ENCODE measurements around the gene FBN1. TPM values are rescaled to one million over a fixed set of nuclear protein-coding genes. Genes with fewer than 3 reads are reported as not detected.

Gene FBN1
- total RNA-seq, 1 donor from 2014 or later = 439 TPM

DNA sequence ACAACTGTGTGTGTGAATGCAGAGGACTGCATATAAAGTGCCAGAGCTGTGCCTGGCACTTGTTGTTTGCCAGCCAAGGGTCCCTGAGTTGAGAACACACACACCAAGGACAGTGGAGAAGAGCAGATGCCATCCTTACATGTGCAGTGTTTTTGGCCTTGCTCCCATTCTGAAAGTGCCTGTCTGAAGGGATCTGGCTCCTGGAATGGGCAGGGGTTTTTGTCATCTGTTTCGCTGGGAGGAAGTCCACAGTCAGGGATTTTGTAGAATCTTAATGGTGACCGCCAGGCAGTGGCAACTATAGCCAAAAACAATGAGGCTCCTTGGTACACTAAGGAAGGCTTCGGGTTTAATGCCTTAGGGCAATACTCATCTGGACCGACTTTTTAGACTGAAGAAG is 250.5 kb downstream of the FBN1 start:
- Histone ChIP-seq H3K4me1 (ENCODE audit: control insufficient read depth in 3 of 3, insufficient read depth in 3 of 3, low read length in 3 of 3) (peaks cover 3 to 23% (median 14%) of the 10 kb centered on the region in 3 donors), H3K27ac (ENCODE audit: low read depth, low read length) (peak overlapping the region; percentile 55)

DNA sequence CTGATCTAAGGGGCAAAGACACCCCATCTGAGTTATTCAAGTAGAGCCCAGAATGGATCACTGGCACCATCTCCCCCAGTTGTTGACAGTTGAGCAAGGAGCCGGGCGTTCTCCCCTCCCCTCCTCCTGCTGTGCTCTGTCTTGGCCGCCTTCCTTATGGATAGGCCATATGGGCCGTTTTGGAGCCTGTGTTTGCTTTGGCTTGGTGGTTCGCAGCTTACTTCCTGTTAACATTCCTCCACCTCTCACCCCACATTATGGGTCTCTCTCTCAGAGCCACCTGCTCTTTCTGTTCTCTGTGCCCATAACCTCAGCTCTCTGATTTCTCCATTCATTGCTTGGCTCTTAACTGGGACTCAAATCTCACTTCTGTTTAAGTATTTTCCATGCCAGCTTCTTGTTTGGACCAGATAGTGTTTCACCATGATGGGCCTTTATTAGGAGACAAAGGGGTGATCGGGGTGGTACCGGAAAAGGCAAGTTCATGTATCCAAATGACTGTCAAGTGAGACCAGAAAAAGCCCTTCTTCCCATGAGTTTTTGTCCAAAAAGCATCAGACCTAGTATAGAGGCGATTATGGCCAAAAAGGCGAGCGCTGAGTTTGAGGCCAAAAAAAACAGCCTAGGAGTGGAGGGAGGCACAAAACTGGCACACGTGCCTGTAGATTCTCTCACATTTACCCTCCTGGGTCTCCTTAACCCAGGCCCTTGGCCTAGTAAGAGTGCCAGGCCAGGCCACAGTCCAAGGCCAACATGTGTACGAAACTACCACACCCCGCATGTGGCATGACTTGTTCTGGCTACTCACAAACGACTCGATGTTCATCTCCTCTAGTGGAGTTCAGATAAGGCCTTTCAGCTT is 251.6 kb downstream of the FBN1 start:
- Histone ChIP-seq H3K27ac (ENCODE audit: low read depth, low read length) (peak overlapping the region; percentile 53), H3K9ac (ENCODE audit: low read depth in 1 of 3, low read length in 3 of 3) (no peak overlapping the region), H3K36me3 (ENCODE audit: control insufficient read depth in 3 of 3, insufficient read depth in 3 of 3, low read length in 3 of 3) (no peaks in the 10 kb centered on the region), H3K4me1 (ENCODE audit: control insufficient read depth in 3 of 3, insufficient read depth in 3 of 3, low read length in 3 of 3) (peaks cover 3 to 28% (median 14%) of the 10 kb centered on the region in 3 donors), H3K9me3 (ENCODE audit: control insufficient read depth in 3 of 3, low read length in 3 of 3) (no peaks in the 10 kb centered on the region), H3K4me3 (ENCODE audit: low read length in 3 of 3) (no peak overlapping the region), H3K27me3 (ENCODE audit: control insufficient read depth in 3 of 3, insufficient read depth in 3 of 3, low read length in 3 of 3) (no peaks in the 10 kb centered on the region)

More for the DNA sequence above, 250.5 kb downstream of the FBN1 start:
- Histone ChIP-seq H3K36me3 (ENCODE audit: control insufficient read depth in 3 of 3, insufficient read depth in 3 of 3, low read length in 3 of 3) (no peaks in the 10 kb centered on the region), H3K9me3 (ENCODE audit: control insufficient read depth in 3 of 3, low read length in 3 of 3) (no peaks in the 10 kb centered on the region), H3K27me3 (ENCODE audit: control insufficient read depth in 3 of 3, insufficient read depth in 3 of 3, low read length in 3 of 3) (no peaks in the 10 kb centered on the region), H3K4me3 (ENCODE audit: low read length in 3 of 3) (no peak overlapping the region), H3K9ac (ENCODE audit: low read depth in 1 of 3, low read length in 3 of 3) (no peak overlapping the region)

DNA sequence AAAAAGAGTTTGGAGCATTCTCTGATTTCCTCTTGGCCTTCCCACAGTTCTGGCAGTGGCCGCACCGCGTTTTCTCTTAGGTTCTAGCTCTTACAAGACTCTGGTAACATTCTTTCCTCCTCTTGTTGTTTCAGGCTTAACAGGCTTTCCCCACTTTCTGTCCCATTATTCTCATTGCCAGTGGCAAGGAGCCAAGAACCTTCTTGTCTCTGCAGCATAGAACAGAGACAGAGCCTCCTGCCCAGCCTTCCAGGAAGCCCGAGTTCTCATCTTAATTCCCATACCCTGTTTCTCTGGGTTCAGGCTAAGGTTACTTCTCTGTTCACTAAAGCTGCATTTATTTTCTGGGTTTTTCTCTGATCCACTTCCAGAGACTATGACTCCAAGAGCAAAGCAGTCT is 253.2 kb downstream of the FBN1 start:
- H3K9ac ChIP-seq (ENCODE audit: low read depth in 1 of 3, low read length in 3 of 3) = no peak overlapping the region
- no peak overlapping the region for H3K4me3 ChIP-seq (ENCODE audit: low read length in 3 of 3)
- no peaks in the 10 kb centered on the region for H3K36me3 ChIP-seq (ENCODE audit: control insufficient read depth in 3 of 3, insufficient read depth in 3 of 3, low read length in 3 of 3)
- H3K27ac ChIP-seq (ENCODE audit: low read depth, low read length) = peak overlapping the region; percentile 28
- H3K4me1 ChIP-seq (ENCODE audit: control insufficient read depth in 3 of 3, insufficient read depth in 3 of 3, low read length in 3 of 3) = peaks cover 9 to 38% (median 14%) of the 10 kb centered on the region in 3 donors
- H3K27me3 ChIP-seq (ENCODE audit: control insufficient read depth in 3 of 3, insufficient read depth in 3 of 3, low read length in 3 of 3) = no peaks in the 10 kb centered on the region
- H3K9me3 ChIP-seq (ENCODE audit: control insufficient read depth in 3 of 3, low read length in 3 of 3) = no peaks in the 10 kb centered on the region

- Histone ChIP-seq H3K4me1 (ENCODE audit: control insufficient read depth in 3 of 3, insufficient read depth in 3 of 3, low read length in 3 of 3) (peaks cover 9 to 38% (median 14%) of the 10 kb centered on the region in 3 donors), H3K9me3 (ENCODE audit: control insufficient read depth in 3 of 3, low read length in 3 of 3) (no peaks in the 10 kb centered on the region), H3K4me3 (ENCODE audit: low read length in 3 of 3) (no peak overlapping the region), H3K27me3 (ENCODE audit: control insufficient read depth in 3 of 3, insufficient read depth in 3 of 3, low read length in 3 of 3) (no peaks in the 10 kb centered on the region), H3K27ac (ENCODE audit: low read depth, low read length) (peak overlapping the region; percentile 28), H3K36me3 (ENCODE audit: control insufficient read depth in 3 of 3, insufficient read depth in 3 of 3, low read length in 3 of 3) (no peaks in the 10 kb centered on the region), H3K9ac (ENCODE audit: low read depth in 1 of 3, low read length in 3 of 3) (no peak overlapping the region)
These were observed 253.6 kb downstream of the FBN1 start for GRCh38 chr15:48391950-48392349.

DNA sequence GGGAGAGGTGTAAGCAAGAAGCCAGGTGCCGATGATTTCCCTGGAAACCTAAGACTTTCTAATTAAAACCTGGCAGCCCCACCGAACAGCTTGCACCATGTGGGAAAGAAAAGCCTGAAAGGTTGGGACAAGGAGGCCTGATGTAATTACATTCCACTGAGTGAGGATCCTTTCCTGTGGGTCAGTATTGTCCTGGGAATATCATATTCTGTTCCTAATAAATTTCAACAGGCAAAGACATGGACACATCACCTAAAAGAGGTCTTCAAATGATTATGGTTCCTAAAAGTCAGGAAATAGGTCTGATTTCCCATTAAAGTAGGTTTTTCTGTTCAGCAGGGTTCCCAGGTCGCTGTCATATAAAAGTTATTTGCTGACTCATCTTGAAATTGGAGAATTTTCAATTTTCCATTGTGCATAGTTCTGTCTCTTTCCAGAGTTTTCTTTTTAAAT is 255.8 kb downstream of the FBN1 start:
- Histone ChIP-seq H3K4me1 (ENCODE audit: control insufficient read depth in 3 of 3, insufficient read depth in 3 of 3, low read length in 3 of 3) (peaks cover 9 to 31% (median 9%) of the 10 kb centered on the region in 3 donors), H3K27me3 (ENCODE audit: control insufficient read depth in 3 of 3, insufficient read depth in 3 of 3, low read length in 3 of 3) (no peaks in the 10 kb centered on the region), H3K27ac (ENCODE audit: low read depth, low read length) (peak overlapping the region; percentile 43), H3K36me3 (ENCODE audit: control insufficient read depth in 3 of 3, insufficient read depth in 3 of 3, low read length in 3 of 3) (no peaks in the 10 kb centered on the region), H3K4me3 (ENCODE audit: low read length in 3 of 3) (no peak overlapping the region), H3K9me3 (ENCODE audit: control insufficient read depth in 3 of 3, low read length in 3 of 3) (no peaks in the 10 kb centered on the region), H3K9ac (ENCODE audit: low read depth in 1 of 3, low read length in 3 of 3) (no peak overlapping the region)

GRCh38 chr15:48388910-48389309 is 256.6 kb downstream of the FBN1 start:
- Histone ChIP-seq H3K4me3 (ENCODE audit: low read length in 3 of 3) (no peak overlapping the region), H3K27ac (ENCODE audit: low read depth, low read length) (peak overlapping the region; percentile 43), H3K9ac (ENCODE audit: low read depth in 1 of 3, low read length in 3 of 3) (no peak overlapping the region), H3K9me3 (ENCODE audit: control insufficient read depth in 3 of 3, low read length in 3 of 3) (no peaks in the 10 kb centered on the region), H3K36me3 (ENCODE audit: control insufficient read depth in 3 of 3, insufficient read depth in 3 of 3, low read length in 3 of 3) (no peaks in the 10 kb centered on the region), H3K27me3 (ENCODE audit: control insufficient read depth in 3 of 3, insufficient read depth in 3 of 3, low read length in 3 of 3) (no peaks in the 10 kb centered on the region), H3K4me1 (ENCODE audit: control insufficient read depth in 3 of 3, insufficient read depth in 3 of 3, low read length in 3 of 3) (peaks cover 4 to 29% (median 9%) of the 10 kb centered on the region in 3 donors)

GRCh38 chr15:48388016-48388851 is 257.3 kb downstream of the FBN1 start:
- Histone ChIP-seq H3K27me3 (ENCODE audit: control insufficient read depth in 3 of 3, insufficient read depth in 3 of 3, low read length in 3 of 3) (no peaks in the 10 kb centered on the region), H3K4me3 (ENCODE audit: low read length in 3 of 3) (no peak overlapping the region), H3K27ac (ENCODE audit: low read depth, low read length) (no peak overlapping the region), H3K4me1 (ENCODE audit: control insufficient read depth in 3 of 3, insufficient read depth in 3 of 3, low read length in 3 of 3) (peaks cover 3 to 22% (median 9%) of the 10 kb centered on the region in 3 donors), H3K9me3 (ENCODE audit: control insufficient read depth in 3 of 3, low read length in 3 of 3) (no peaks in the 10 kb centered on the region), H3K9ac (ENCODE audit: low read depth in 1 of 3, low read length in 3 of 3) (no peak overlapping the region), H3K36me3 (ENCODE audit: control insufficient read depth in 3 of 3, insufficient read depth in 3 of 3, low read length in 3 of 3) (no peaks in the 10 kb centered on the region)

- Histone ChIP-seq H3K4me3 (ENCODE audit: low read length in 3 of 3) (no peak overlapping the region), H3K27me3 (ENCODE audit: control insufficient read depth in 3 of 3, insufficient read depth in 3 of 3, low read length in 3 of 3) (no peaks in the 10 kb centered on the region), H3K9ac (ENCODE audit: low read depth in 1 of 3, low read length in 3 of 3) (no peak overlapping the region), H3K9me3 (ENCODE audit: control insufficient read depth in 3 of 3, low read length in 3 of 3) (no peaks in the 10 kb centered on the region), H3K36me3 (ENCODE audit: control insufficient read depth in 3 of 3, insufficient read depth in 3 of 3, low read length in 3 of 3) (no peaks in the 10 kb centered on the region), H3K4me1 (ENCODE audit: control insufficient read depth in 3 of 3, insufficient read depth in 3 of 3, low read length in 3 of 3) (peaks cover 3 to 19% (median 6%) of the 10 kb centered on the region in 3 donors), H3K27ac (ENCODE audit: low read depth, low read length) (no peak overlapping the region)
These were observed 260.3 kb downstream of the FBN1 start for GRCh38 chr15:48385031-48385830.

- no peaks in the 10 kb centered on the region for H3K9me3 ChIP-seq (ENCODE audit: control insufficient read depth in 3 of 3, low read length in 3 of 3)
- H3K4me3 ChIP-seq (ENCODE audit: low read length in 3 of 3) = no peak overlapping the region
- no peaks in the 10 kb centered on the region for H3K27me3 ChIP-seq (ENCODE audit: control insufficient read depth in 3 of 3, insufficient read depth in 3 of 3, low read length in 3 of 3)
- no peak overlapping the region for H3K27ac ChIP-seq (ENCODE audit: low read depth, low read length)
- H3K36me3 ChIP-seq (ENCODE audit: control insufficient read depth in 3 of 3, insufficient read depth in 3 of 3, low read length in 3 of 3) = no peaks in the 10 kb centered on the region
- H3K9ac ChIP-seq (ENCODE audit: low read depth in 1 of 3, low read length in 3 of 3) = no peak overlapping the region
- peaks cover 3 to 16% (median 6%) of the 10 kb centered on the region in 3 donors for H3K4me1 ChIP-seq (ENCODE audit: control insufficient read depth in 3 of 3, insufficient read depth in 3 of 3, low read length in 3 of 3)
These were observed 260.9 kb downstream of the FBN1 start for GRCh38 chr15:48384616-48385015.
